HG03025 (cell line): ENCODE data around the gene NEK7.
A peak's percentile ranks its signal among the peaks of the same experiment; 100 is the strongest.

ENCODE experiments used
- ATAC-seq: cut with Tn5 transposase; IDR thresholded peaks from one replicate; pipeline ENCODE4 v1.9.1; 2021; ENCODE audit warnings: mild to moderate bottlenecking, moderate library complexity; ENCODE audit not compliant: unreplicated experiment, low FRiP score

Gene NEK7

DNA sequence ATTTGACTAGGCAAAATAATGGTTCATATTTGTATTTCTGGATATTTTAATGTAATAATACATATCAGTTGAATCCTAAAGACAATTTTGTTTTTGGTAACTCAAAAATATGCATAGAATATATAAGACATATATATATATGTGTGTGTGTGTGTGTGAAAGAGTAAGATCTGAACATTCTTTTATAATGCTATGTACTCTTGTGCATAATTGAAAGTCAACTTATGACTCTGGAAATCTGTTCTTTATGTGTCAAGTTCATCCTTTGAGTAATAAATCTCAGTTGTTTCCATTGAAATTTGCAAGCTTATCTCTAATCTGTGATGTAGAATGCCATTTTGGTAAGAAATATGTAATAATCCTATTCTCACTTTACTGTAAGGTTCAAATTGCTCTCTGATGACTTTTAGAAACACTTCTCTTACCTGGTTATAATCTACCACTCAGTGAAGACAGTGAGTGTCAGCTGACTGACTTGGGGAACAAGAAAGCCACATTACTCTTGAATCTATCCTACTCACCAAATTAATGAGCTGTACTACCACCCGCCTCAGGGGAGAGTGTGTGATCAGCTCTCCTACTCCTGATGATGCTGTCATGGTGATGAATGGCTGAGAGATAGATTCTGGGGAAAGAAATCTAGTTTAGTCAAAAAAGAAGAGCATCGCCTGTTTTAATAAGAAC is 15.0 kb upstream of the NEK7 start:
- no peak for ATAC-seq

DNA sequence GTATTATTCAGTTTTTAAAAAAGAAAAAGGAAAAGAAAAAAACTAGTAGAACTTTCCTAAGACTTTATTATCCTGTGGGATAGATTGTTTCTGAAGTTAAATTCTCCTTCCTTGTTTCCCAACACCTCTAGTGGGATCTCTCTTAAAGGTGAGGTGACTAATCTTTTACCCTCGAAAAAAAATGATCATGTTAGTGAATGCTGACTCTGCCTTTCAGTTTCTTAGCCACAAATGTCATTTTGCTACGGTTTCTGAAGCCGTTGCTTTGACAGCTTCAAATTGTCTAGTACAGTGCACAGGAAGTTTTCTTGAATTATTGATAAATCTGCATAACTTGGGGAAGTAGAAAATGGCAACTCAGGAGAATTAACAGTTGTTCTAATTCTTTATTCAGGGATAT is 13.0 kb upstream of the NEK7 start:
- ATAC-seq, result no peak

DNA sequence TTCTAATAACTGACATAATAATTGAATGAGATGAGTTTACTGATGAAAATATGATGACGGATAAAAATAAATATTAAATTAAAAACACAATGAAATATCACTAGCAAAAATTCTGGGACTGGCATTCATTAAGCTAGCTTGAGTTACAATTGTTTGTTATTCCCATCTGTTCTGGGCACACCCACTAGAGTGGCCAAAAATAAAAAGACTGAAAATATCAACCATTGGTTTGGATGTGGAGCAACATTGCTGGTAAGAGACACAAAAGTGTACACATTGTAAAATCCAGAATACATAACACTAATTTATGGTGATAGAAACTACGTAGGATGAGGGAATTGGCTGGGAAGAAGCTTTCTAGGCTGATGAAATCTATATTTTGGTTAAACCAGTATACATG is 9.6 kb upstream of the NEK7 start:
- no peak for ATAC-seq

DNA sequence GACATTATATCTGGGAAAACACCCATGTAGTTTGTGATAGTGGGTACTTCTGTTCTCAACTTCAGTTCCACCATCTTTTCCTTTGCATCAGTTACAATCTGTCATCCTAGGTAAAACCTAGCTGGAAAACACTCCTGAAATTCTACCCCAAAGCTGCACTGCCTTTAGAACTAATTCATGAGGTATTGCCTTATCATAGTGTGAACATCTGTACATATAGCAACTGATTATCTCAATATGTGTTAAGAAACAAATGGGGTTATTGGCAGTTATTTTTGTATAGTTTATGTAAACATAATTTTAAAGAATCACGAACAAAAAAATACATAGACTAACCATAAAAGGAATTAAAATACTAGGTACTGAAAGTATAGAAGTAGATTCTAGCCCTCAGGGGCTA is 6.4 kb upstream of the NEK7 start:
- no peak for ATAC-seq

DNA sequence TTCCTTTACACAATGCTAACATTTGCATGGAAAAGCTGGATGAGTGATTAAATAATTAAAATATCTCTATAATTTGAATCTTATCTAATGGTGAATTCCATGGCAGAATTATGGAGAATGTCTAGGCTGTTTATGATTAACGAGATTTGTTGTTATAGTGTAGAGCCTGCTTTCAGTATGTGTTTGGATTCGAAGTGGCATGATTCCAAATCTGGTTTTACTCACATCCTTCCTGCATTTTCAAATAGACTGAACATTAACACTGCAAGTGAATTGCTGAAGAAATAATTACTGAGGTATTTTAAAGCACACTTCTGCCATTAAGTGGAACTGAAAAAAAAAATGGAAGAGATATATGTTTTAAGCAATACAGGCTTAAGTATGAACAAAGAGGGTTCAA is 5.1 kb upstream of the NEK7 start:
- no peak for ATAC-seq

DNA sequence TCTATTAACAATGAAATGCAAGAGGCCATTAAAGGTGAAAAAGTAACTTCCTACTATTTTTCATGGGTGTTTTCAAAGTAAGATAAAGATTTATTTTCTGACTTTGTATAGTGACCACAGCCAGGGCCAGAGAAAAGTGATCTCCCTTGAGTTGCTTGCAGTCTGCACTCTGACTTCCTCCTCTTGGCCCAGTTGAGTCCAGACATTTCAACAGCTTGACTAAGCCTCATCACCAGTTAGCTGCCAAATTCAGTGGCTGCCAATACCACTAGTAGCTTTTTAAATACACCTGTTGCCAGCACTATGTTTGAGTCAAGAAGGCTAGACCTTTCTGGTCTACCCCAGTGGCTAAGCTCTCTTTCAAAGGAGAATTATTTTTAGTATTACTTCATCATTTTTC is 3.7 kb upstream of the NEK7 start:
- no peak for ATAC-seq

DNA sequence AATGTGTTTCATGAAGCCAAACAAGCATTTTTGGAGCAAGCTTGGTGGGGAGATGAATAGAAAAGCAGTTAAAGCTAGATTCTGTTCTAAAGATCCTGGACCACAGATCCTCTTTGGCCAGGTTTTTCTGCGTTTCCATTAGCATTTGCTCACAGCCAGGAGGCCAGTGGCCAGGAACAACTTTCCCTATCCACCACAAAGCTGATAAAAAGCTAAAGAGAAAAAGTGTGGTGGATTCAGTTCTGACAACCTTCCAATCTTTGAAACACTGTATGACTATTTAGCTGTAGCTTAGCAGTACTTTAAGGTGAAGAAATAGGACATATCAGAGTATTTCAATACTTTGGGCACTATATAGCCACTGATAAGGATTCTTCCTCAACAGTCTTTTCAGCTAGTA is 3.0 kb upstream of the NEK7 start:
- no peak for ATAC-seq

DNA sequence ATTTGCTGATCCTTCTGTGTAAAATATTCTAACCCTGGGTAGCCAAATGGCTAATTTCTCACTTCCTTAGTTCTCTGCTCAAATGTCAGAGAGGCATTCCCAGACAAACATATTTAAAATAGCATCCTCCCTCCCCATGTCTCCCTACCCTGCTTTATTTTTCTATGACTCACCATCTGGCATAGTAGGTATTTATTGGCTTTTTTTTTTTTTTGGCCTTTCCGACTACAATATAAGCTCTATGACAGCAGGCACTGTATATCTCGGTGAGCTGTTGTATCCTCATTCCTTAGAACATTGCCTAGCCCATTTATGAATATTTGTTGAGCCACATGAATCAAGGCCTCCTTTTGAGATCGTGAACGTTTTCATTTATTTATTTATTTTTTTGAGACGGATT is 1.5 kb upstream of the NEK7 start:
- no peak for ATAC-seq

DNA sequence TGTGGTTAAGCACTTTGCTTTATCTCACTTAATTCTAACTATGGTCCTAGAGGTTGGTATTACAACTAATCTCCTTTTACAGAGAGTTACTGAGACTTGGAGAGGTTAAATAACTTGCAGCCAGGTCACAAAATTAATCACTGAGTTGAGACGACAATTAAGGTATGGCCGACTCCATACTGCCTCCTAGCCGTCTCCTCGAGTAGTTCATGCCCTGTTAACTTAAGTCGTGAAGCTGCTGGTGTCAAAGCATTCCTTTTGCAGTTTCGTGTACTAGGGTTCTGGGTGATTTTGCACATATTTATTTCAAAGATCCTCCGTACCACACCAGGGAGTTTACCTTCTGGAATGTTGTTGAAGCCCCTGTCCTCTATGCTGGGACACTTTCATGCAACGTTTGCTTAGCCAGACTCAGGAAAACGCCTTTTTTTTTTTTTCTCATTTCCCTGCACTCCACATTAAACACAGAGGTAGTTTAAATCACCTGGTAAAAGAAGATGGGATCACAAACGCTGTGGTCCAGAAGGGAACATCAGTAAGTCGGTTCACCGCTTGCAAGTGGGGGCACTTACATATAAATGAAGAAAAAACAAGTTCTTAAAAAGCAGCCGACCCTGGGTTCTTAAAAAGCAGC is 570 bp upstream of the NEK7 start:
- no peak for ATAC-seq

DNA sequence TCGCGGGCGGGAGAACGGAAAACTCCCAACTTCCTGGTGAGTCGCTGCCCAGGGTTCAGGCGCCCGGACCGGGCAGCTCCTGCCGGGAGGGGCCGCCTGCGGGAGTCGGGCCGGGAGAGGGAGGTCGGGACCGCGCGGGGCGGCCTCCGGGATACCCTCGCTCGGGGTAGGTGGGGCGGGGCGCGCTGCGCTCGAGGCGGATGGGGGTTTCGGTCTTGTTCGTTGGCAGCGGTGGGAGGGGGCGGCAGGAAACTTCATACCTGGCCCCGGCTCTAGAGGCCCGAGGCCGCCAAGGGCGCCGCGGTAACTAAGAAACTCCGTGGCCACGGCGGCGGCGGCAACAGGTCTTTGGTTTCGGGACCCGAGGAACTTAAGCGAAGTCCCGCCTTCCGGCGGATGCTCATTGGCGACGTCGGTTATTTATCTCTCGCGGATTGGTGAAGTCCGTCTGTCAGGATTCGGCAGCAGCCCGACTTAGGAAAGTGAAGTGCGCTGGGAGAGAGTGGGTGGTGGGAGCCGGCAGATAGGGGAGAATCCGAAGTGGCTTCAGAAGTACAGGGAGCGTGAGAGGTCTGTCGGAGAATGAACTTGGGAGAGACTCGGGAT is 546 bp downstream of the NEK7 start:
- peak; percentile 46 for ATAC-seq

DNA sequence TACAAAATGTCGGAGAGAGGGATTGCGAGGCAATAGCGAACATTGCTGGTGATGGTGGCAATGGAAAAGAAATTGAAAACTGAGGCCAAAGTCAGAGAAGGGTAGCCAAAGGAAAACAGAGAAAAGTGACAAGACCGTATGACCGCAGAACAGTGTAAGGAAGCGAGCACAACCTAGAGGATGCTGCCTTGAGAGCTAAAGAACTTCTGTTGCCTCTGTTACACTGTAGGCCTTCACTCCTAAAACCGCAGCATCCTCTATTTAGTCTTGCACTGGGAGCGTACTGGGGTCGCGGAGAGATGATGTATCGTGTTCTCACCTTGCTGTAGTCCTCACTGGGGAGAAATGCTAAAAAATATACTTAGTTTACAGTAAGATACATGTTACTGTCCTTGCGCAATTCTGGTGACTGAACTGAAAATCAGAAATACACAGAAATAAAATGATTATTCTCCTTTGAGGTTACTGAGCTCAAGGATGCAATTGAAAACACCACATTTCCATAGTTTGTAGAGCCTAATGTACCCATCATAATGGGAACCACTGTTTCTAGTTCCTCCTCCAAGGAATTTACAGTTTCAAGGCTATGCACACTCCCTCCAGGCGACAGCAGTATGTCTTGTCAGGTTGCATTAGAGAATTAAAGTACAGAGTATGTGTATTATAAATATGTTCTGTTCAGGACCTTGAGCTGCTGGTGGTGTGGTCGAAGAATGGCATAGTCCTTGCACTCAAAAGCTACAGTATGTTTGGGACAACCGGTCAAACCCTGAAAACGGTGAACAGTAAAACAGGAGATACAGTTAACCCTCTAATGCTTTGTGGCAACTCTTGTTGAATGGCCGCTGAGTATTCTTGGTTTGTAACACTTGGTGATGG is 1.3 kb downstream of the NEK7 start:
- no peak for ATAC-seq

DNA sequence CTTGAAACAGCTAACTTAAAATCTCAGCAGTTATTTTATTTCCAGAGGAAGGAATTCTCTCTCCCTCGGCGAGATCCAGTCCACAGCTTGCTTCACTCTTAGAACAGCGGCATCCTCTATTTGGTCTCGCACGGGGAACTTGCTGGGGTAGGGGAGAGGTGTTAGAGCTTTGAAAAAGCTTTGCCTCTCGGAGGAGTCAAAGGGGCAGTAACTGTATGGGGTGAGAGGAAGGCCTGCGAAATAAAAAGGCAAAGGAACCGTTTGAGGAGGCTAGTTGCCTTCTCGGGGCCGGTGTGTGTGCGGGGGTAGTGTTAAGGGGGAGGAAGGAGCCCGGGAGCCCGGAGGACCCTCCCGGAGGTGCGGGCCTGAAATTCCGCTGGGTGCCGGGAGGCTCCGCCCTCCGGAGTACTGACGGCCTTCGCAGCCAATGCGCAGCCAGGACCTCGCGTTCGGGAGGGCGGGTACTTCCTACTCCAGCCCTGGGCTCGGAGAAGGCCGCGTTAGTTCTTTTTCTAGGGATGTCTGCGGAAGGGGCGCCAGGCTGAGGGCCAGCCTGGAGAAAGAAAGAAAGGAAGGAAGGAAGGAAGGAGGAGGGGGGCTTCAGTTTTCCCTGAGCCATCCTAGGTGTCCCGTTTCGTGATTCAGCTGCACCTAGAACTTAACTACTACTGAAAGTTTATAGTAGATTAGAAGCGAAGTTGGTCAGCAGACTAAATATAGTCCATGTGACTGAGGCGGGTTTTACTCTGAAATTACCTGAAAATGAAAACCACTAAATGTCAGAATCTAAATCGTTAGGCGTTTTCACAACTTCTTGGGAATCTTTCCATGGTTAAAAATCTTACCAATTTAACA is 2.2 kb downstream of the NEK7 start:
- peak; percentile 60 for ATAC-seq

DNA sequence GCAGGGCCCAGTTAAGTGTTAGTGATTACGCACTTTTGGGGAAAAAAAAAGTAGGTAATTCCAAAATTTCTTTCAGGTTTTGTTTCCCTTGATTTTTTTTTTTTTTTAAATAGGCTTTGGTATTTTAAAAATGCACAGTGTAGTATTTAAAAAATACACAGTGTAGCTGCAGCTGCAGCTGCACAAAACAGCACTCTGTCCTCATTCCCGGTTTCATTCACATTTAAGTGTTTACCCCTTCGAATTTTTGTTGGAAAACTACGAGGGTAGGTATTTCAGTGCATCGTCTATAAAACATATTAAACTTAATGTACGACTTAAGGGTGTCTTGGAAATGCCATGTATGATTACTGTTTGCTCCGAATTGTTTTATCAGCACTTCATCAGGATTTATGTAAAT is 3.4 kb downstream of the NEK7 start:
- no peak for ATAC-seq

DNA sequence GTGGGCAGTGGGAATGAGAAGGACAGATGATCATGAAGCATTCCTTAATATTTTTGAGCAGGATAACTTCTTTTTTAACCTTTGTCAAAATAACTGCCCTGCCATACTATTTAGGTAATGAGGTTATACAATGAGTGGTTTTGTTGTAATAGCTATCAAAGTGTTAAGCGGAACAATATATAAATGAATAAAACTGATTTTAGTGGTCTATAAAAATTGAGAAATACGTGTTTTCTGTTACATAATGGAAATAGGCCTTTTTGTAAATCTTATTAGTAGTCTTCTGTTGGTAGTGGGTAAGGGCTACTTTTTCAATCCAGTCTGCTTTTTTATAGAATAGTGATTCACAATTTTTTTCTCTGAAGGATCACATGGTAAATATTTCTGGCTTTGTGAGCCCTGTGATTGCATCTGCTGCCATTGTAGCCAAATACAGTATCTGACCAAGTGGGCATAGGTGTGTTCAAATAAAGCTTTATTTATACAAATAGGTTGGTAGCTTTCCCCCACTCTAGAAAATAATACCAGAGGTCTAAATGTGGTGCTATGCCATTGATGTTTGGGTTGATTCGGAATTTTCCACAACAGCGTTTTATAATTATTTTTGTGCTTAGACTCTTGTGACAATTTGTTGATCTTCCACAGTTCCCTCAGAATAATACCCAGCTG is 4.3 kb downstream of the NEK7 start:
- no peak for ATAC-seq

DNA sequence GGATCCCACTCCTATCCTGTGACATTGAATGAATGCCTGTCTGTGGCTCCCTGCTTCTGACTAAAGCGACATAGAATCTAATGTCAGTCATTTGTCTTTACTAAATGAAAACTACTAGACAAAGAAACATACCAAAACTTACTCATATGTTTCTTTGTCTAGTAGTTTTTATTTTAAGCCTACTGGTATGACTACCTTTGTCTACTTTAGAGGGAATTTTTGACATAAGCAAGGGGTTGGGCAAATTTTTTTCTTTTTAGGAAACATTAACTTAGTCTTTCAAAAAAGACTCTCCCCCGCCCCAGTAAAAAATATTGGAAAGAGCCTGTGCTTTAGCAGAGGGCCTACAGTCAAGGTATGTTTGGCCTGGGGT is 4.9 kb downstream of the NEK7 start:
- no peak for ATAC-seq

DNA sequence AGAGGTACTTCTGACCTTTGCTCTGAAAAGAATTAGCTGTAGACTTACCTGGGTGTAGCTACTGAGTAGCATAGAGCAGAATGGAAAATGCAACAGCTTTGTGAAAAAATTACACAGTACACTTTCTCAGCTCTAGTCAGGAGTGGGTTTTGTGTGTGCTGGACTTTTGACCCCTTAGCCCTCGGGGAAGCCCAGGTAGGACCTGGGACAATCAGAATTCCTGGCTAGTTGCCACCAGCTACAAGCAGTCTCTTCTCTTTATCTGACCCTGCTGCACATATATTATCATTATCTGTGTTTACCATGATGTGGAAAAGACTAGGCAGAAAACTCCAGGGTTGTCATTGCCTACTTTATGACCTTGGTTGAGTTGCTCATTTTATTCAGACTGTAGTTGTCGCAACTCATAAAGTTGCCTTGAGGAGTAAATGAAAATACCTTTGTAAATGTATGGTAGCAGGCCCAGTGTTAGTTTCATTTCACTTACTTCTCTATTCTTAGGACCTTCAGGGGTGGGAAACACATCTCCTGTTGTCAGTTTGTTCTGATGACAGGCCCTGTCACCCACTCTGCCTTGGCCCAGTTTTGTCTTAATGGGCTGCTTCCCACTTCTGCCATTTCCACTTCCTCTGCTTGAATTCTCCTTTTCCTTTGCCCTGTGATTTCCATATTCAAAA is 5.4 kb downstream of the NEK7 start:
- ATAC-seq, result peak; percentile 26

DNA sequence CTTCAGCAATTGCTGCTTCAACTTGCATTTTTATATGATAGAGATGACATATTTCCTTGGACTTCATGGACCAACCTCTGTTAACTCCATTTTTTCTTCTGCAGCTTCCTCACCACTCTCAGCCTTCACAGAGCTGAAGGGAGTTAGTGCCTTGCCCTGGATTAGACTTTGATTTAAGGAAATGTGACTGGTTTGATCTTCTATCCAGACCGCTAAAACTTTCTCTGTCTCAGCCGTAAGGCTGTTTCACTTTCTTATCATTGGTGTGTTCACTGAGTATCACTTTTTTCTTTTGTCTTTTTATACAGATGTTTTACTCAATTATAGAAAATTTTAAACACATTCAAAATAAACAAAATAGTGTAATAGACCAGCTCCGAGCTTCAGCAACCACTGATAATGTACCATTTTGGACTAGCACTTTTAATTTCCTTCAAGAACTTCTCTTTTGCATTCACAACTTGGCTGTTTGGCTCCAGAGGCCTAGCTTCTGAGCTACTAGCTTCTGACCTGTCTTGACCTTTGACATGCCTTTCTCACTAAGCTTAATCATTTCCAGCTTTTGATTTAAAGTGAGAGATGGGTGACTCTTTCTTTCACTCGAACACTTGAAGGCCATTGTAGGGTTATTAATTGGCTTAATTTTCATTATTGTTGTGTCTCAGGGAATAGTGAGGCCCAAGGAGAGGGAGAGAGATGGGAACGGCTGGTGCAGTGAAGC is 9.3 kb downstream of the NEK7 start:
- no peak for ATAC-seq

DNA sequence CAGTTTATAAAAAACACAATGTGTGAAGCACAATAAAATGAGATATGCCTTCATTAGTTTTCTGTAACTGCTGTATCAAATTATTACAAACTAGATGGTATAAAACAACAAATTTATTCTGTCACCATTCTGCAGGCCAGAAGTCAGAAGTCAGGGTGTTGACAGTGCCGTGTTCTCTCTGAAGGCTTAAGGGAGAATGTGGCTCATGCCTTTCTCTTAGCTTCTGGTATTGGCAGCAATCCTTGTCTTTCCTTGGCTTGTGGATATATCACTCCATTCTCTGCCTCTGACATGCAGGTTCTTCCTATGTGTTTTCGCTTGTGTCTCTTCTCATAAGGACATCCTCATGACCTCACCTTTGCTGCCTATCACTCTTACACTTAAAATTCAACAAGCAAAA is 10.1 kb downstream of the NEK7 start:
- ATAC-seq, result no peak
